HG03039 (cell line): ENCODE results near the gene PAX7.

Experiments used
- ATAC-seq: cut with Tn5 transposase; IDR thresholded peaks from one replicate; pipeline ENCODE4 v1.9.1; 2021; ENCODE audit warnings: mild to moderate bottlenecking, moderate library complexity; ENCODE audit not compliant: unreplicated experiment

PAX7 gene

DNA sequence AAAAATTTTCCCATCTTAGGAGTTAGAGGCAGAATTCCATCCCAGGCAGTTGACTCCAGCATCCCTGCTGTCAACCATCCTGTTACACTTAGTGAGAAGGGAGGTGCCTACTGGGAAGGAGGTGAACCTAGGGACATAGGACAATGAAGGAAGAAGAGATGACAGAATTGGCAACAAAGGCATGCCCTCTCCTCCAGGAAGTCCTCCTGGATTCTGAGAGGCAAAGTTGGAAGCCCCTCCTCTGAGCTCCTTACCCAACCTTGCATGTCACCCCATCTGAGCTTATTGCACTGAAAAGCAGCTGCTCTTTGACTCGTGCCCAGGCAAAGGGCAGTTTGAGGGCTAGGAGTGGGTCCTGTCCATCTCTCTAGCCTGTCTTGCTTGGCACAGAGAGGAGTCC lies 66.9 kb downstream of the PAX7 start:
- no peak for ATAC-seq

DNA sequence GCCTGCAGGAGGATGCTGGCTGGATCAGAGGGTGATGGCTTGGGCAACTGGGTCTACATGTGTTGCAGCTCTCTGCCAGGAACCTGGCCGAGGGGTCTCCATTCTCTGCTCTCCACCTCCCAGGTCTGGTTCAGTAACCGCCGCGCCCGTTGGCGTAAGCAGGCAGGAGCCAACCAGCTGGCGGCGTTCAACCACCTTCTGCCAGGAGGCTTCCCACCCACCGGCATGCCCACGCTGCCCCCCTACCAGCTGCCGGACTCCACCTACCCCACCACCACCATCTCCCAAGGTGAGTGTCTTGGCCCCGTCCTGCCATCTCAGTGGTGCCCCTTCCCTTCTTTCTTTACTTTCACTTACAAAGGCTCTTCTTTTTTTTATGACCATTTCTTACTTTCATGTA lies 69.9 kb downstream of the PAX7 start:
- no peak for ATAC-seq

DNA sequence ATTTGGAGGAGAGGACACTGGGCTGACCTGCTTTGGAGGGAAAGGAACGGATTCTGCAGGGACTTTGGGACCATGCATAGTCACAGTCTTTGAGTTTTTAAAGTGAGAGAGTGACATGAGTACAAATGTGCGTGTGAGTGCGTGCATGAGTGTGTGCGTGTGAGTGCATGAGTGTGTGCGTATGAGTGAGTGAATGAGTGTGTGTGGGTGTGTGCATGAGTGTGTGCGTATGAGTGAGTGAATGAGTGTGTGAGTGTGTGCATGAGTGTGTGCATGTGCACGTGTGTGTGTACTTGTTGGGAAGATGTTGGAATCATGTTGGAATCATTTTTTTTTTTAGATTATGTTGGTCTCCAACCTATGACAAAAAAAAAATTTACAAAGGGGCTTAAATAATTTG lies 70.5 kb downstream of the PAX7 start:
- ATAC-seq: no peak

- ATAC-seq: no peak
These were observed 72.5 kb downstream of the PAX7 start for GRCh38 chr1:18703041-18703621.

GRCh38 chr1:18705811-18706210 lies 75.2 kb downstream of the PAX7 start:
- no peak for ATAC-seq

- ATAC-seq: no peak
These were observed 77.1 kb downstream of the PAX7 start for GRCh38 chr1:18707696-18708257.

GRCh38 chr1:18710002-18710401 lies 79.4 kb downstream of the PAX7 start:
- no peak for ATAC-seq

DNA sequence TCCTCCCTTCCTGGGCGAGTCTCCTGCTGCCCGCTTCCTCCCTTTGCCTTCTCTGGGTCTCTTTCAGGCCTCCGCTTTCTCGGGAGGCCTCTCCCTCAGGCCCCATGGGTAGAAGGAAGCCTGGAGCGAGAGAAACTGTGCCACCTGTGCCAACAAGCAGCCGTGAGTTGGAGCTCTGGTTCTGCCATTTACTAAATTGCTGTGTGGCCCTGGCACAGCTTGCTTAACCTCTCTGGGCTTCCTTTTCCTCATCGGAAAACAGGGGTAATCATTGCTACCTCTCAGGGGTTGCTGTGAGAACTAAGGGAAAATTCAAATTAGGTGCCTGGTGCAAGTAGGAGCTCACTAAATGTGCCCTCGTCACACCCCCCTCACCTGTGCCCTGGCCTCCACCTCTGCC lies 80.4 kb downstream of the PAX7 start:
- ATAC-seq: no peak

- ATAC-seq: no peak
These were observed 81.0 kb downstream of the PAX7 start for GRCh38 chr1:18711536-18712251.

- ATAC-seq: no peak
These were observed 81.6 kb downstream of the PAX7 start for GRCh38 chr1:18712252-18712600.

DNA sequence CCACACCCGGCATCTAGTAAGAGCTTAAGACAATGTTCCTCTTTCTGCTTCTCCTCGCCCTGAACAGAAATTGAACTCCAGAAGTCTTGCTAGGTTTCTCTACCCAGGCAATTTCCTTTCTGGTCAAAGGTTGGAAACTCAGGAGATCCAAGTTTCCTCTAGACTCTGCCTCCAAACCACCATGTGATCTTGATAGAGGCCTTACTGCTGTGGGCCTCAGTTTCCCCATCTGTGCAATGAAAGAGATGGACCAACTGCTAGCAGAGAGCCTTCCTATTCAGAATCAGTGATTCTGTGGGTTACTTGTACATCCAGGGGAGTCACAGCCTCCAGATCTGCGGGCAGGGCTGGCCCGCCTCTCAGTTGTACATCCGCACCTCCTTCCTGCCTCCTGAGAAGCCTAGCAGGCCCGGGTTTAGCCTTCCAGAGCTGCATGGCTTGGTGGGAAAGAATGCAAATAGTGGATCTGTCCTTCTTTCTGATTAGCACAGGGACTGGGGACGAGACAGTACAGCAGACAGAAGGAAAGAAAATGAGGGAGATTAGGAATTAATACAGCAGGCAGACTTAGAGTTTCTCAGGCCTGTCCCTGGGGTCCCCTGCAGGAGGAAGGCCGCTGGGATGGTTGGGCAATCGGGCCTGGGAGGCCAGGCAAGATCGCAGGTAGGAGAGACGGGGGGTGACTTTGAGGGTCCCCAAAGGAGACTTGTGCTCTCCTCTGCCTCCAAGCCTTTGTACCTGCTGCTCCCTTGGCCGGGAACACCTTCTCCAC lies 83.9 kb downstream of the PAX7 start:
- no peak for ATAC-seq

GRCh38 chr1:18716112-18716784 lies 85.6 kb downstream of the PAX7 start:
- no peak for ATAC-seq

GRCh38 chr1:18716785-18717678 lies 86.4 kb downstream of the PAX7 start:
- ATAC-seq: no peak

- no peak for ATAC-seq
These were observed 89.3 kb downstream of the PAX7 start for GRCh38 chr1:18719786-18720451.

GRCh38 chr1:18721041-18721440 lies 90.4 kb downstream of the PAX7 start:
- ATAC-seq: no peak

DNA sequence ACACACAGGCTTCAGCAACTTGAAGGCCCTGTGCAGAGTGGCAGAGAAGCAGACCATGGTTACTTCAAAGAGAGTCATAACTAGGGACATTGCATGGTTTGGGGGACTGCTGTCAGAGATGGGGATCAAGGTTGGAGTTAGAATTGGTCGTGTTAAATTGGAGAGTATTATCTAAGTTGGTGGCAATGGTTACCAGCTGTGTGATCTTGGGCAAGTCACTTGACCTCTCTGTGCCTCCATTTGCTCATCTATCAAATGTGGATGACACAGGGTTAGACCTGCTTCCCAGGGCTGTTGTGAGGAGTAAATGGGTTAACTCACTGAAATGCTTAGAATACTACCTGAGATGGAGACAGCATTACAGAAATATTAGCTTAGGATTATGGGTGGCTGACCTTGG lies 91.1 kb downstream of the PAX7 start:
- no peak for ATAC-seq

DNA sequence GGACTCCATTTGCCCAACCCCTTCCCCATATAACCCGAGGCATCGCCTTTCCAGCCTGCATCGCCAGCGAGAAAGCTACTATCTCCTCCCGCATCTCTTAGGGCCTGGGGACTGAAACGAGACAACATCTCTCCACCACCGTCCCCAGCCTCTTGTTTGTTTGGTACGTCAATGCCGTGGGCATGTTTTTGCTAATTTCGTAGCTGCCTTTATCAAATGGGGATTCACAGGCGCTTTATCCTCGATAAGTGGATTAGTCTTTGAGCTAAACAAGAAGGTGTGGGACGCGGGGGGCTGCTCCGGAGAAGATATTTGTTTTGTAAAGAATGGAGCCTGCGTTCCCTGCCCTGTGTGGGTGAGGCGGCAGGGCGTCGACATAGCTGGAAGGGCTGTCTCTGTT lies 91.6 kb downstream of the PAX7 start:
- no peak for ATAC-seq

DNA sequence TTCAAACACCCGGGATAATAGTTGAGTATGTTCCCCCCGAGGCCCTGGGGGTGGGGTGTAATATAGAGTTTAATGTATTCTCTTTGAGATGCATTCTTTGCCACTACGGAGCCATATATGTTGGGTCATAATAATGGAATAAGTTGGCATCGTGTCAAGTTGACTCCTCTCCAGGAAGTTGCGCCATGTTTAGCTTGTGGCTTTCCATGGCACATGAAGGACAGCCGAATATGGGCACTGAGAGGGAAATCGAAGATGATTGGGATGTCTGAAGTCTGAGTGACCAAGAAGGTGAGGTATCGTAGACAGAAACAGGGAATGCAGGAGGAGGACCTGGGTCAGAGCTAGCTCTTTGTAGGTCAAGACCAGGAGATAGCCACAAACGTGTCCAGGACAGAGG lies 92.6 kb downstream of the PAX7 start:
- ATAC-seq: no peak

GRCh38 chr1:18723701-18724411 lies 93.2 kb downstream of the PAX7 start:
- ATAC-seq: no peak
